GM20431 (cell line): ENCODE measurements around the gene OR7D2.
"Not testable (repeated sequence)": the region's sequence is repeated elsewhere in the genome, so short reads cannot be mapped to it uniquely, and the experiment has no call there.

ENCODE experiments used
- in situ Hi-C: fragments of 300-500 bp; cut with MseI, MboI; formaldehyde crosslinking; loops from one replicate; pipeline ENCODE4 v1.15.0; 2020; ENCODE audit warnings: low sequenced_read_pairs; ENCODE audit not compliant: unreplicated experiment

Gene OR7D2

GRCh38 chr19:9189535-9189934 lies 10.8 kb downstream of the OR7D2 start:
- in situ Hi-C loops: no loop called here

GRCh38 chr19:9198044-9198443 lies 19.3 kb downstream of the OR7D2 start:
- in situ Hi-C loops: not testable (repeated sequence)

DNA sequence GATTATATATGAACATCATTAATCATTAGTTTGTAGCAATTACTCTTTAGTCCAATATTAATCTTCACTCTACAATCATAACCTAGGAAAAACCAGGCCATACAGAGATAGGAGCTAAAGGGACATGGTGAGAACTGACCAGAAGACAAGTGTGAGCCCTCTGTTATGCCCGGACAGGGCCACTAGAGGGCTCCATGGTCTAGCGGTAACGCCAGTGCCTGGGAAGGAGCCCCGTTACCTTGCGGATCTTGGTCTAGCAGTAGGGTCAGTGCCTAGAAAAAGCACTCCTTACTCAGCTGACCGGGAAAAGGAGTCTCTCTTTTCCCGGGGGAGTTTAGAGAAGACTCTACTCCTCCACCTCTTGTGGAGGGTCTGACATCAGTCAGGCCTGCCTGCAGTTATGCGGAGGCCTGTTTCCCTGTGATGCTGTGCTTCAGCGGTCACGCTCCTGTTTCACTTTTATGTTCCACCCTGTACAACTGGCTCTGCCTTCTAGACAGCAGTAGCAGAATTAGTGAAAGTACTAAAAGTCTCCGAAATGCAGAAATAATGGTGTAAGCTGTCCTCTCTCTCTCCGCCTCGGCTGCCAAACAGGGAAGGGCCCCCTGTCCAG lies 26.8 kb downstream of the OR7D2 start:
- in situ Hi-C loops: loop anchor here (10.0 kb wide), 1 partner anchor 589 kb away; no protein-coding TSS in a partner anchor

DNA sequence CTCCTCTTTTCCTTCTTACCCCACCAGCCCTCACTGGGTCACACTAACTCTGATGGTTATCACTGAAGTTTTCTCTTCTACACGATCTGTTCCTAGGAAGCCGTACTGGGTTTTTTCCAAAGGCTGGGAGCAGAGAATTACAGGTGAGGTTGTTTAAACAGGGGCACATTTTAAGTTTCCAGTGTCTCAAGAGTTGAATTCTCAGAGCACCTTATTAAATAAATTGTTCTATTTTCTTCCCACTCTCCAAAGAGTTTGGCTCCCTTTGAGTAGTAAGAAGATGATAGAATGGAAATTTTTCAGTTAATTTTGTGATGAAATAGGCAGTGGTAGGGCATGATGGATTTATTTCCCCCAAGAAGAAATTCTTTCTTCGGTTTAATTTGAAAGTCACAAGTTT lies 40.7 kb downstream of the OR7D2 start, which contains the start of gene OR7D4:
Gene OR7D4 (minus strand): TSS at position 101 of the 400 bp plus-strand sequence. CDS start 4,752 bp downstream, outside the sequence.
- in situ Hi-C loops: no loop called here
